Stimulated activated CD8-positive, alpha-beta memory T cell treated with anti-CD3 and anti-CD28 coated beads, Interleukin-7, amount 100 ng/mL, for 1 hour (primary cell): ENCODE data around the gene HIP1R.
"Not testable (repeated sequence)": the region's sequence is repeated elsewhere in the genome, so short reads cannot be mapped to it uniquely, and the experiment has no call there.

ENCODE experiments used
- DNase-seq, 2 donors: peaks; one replicate each; pipeline ENCODE4 v3.0.0-alpha.2; 2020; ENCODE audit warnings: low read depth in 2 of 2

Gene HIP1R

DNA sequence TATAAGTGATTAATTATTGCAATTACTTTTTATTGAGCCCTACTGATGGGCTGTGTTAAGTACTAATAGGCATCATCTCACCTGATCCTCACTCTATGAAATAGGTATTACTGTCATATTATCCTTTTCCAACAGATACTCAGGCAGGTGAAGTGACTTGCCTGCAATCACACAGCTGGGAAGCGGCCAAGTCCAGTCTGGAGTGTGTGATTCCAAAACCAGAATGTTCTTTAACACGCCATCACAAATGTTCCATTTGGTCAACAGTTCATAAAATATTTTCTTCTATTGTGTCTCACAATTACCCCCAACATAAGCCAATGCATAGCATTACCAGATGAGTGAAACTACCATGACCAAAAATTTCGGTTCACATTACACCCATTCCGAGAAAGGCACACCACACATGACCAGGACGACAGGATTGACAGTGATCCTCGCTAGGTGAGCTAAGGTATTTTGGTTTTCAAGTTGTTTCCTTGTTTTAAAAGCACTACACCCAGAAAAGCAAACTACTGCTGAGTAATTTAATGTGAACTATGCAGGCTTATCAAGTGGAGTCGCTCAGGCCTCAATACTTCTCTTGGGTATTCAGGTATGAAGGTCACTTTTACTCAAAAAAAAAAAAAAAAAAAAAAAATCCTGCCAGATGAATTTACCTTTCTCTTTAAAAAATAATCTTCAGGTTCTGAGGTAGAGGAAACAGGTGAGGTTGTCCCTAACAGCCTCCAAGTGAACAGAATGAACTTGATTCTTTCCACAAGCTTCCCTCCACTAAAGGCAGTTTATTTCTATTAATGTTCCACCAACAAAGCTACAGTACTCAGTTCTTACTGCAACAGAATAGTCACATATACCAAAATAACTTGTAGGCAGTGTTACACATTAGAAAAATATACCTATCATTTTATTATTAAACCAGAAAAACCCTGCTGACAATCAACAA is 58.2 kb downstream of the HIP1R start:
- DNase-seq, result no peak

DNA sequence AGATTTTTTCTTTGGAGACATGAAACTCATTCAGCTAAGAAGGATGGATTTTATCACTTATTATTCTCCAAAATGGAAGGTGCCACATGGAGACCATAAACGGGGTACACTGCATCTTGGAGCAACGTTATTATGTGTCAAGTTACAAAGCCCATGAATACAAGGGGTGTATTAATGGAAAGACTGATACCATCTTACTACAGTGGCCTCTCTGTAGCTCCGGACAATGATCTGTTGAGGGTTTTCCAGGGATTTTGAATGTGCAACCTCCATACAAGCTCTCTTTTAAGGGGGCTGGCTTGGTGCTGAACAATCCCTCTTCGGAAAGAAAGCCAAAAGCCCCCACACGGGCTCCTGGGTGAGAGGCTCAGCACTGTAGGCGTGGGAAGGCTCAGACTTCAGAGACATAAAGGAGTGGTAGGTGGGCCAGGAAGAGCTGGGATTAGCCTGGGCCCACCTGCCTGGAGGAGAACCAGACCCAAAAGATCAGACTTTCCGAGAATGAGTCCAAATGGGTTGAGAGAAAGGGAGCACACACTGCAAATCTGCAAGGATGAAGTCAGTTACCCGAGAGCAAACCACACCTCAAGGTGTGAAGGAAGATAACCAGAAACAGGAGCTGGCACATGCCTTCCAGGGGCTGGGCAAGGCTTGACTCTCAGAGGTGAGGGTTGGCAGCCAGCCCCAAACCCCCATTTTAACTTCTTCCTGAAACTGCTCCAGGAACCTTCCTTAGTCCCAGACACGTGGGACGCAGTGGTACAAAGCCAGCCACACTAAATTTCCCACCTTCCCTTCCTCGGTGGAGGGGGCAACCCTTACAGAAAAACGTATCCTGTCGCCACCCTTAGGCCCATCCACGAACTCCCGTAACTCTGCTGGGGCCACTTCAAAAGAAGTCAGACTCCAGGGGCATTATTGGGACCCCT is 59.2 kb downstream of the HIP1R start:
- DNase-seq, result no peak

DNA sequence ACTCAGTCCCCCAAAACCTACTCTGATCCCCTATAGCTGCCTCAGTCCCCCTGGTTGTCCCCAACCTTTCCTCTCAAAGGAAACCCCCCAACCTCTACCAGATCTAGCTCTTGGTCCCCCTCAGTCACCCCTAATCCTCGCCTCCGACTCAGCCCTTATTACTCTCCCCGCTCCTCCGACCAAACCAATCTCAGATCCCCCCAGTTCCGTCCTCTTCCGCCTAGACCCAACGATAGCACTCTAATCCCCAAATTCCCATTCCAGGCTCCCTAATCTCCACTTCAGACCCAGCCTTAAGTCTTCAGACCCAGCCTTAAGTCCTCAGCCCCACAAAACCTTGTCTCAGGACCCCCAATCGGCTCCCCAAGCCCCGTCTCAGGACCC is 60.1 kb downstream of the HIP1R start:
- DNase-seq, result no peak

DNA sequence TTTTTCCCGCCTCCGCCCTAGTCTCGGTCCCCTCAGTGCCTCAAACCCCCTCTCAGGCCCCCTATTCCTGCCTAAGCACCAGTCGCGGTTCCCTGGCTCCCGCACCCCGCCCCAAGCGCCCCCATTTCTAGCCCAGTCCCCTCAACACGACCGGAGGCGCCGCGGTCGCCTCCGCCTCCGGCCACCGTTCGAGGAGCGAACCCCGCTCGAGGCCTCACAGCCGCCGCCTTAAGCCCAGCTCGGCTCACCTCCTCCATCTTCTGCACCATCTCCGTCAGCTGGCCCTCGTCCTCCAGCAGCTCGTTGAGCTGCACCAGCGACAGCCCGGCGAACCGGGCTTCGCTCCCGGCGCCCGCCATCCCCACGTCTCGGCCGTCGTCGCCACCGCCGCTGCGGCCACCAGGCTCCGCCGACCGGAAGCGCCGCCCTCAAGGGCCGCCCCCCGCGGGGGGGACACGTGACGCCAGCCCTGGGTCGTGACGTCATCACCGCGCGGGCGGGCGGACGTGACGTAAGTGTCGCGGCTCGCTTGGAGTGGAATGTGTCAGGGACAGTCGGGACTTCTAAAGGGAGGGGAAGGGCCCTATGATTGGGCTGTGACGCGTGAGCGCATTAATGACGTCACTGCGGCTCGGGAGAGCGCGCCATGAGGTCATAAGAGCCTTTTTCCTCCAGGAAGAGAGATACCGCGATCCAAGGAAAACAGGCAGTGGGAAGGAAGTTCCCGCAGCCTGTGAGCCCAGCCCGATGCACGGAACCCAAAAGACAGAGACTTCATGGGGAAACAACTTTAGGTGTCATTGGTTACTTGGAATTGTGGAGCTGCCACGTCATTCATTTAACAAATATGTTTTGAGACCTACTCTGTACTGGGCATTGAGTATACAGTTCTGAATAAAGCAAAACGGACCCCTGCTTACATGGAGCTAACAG is 60.7 kb downstream of the HIP1R start, which contains the start of gene VPS37B:
VPS37B (minus strand) TSS at position 421 of the 933 bp plus-strand sequence; CDS start at position 359, 62 bp downstream.
- DNase-seq, result peak; percentile 78 to 79

DNA sequence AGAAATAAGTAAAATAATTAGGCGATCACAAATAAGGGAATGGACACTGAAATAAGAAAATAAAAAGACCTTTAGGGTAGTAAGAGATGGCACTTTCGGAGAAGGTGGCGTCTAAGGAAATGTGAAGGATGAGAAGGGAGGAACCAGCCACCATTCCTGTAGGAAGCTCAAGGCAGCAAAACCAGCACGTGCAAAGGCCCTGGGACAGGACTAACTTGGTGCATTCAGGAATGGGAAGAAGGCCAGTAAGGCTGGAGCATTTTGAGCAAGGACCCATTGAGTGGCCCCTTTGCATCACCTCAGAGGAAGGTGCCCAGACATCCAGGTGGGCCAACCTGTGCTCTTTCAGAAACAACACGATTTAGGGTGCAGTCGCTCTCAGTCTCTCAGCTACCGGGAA is 61.4 kb downstream of the HIP1R start:
- DNase-seq, result no peak

DNA sequence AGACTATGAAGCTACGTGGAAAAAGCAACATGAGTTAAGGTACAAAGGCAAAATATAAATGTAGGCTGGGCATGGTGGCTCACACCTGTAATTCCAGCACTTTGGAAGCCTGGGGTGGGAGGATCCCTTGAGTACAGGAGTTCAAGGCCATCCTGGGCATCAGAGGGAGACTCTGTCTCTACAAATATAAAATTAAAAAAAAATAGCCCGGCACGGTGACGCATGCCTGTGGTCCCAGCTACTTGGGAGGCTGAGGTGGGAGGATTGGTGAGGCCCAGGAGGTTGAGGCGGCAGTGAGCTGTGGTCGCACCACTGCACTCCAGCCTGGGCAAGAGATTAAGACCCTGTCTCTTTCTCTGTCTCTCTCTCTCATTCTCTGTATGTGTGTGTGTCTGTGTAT is 64.6 kb downstream of the HIP1R start:
- no peak for DNase-seq

- DNase-seq, result no peak
Observed at GRCh38 chr12:122902854-122903692, 67.8 kb downstream of the HIP1R start.

GRCh38 chr12:122903693-122904034 is 68.4 kb downstream of the HIP1R start:
- DNase-seq, result no peak

- DNase-seq, result not testable (repeated sequence)
Observed at GRCh38 chr12:122905258-122905657, 70.0 kb downstream of the HIP1R start.

DNA sequence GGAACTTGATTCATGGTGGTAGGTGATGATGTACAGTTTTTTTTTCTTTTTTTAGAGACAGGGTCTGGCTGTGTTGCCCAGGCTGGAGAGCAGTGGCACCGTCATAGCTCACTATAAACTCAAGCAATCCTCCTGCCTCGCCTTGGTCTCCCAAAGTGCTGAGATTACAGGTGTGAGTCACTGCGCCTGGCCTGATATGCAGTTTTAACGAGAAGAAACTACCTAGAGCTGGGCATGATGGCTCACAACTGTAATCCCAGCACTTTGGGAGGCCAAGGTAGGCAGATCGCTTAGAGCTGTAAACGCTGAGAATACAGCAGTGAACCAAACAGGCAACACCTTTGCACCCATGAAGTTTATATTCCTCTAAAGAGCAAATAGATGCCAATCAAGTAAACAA is 73.7 kb downstream of the HIP1R start:
- no peak for DNase-seq

GRCh38 chr12:122909442-122910288 is 74.4 kb downstream of the HIP1R start:
- DNase-seq, result no peak
